Activated CD8-positive, alpha-beta memory T cell treated with anti-CD3 and anti-CD28 coated beads for 48 hours (primary cell): ENCODE results near the gene STIM1.
A peak's percentile ranks its signal among the peaks of the same experiment; 100 is the strongest.

ENCODE experiments used
- DNase-seq, 3 experiments: peaks; one replicate each; pipeline ENCODE4 v3.0.0-alpha.2; 2020; ENCODE audit warnings: low read depth in 2 of 3, low spot score in 2 of 3

Gene STIM1

DNA sequence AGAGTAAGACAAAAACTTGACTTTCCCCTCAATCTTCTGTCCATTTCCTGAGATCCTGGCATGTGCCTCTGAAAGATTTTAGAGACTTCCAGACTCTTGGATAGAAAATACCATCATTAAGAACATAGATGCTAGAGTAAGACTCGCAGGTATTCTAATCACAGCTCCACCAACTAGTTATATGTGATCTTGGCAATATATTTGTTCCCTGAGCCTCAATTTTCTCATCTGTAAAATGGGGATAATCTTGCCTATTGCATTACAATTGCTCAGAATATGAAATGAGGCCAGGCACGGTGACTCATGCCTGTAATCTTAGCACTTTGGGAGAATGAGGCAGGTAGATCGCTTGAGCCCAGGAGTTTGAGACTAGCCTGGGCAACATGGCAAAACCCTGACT, 25.4 kb upstream of the STIM1 start:
- no peak for DNase-seq

GRCh38 chr11:3830730-3831129, 24.7 kb upstream of the STIM1 start:
- DNase-seq, result no peak

GRCh38 chr11:3831378-3832239, 23.9 kb upstream of the STIM1 start:
- no peak for DNase-seq

DNA sequence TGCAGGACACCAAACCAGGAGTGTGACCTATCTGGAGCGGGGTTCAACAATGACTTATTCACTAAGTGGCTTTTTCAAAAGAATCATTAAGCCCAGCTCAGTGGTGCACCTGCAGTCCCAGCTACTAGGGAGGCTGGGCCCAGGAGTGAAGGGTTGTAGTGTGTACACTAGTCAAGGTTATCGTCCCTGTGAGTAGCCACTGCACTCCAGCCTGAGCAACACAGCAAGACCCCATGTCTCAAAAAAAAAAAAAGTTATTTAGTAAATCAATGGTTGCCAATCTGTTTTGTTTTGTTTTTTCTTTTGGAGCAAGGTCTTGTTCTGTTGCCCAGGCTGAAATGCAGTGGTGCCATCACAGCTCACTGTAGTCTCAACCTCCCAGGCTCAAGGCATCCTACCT, 22.6 kb upstream of the STIM1 start:
- DNase-seq, result no peak

GRCh38 chr11:3833449-3833848, 22.0 kb upstream of the STIM1 start:
- DNase-seq, result no peak

- DNase-seq, result no peak
Measured at GRCh38 chr11:3834349-3834663, 21.2 kb upstream of the STIM1 start.

DNA sequence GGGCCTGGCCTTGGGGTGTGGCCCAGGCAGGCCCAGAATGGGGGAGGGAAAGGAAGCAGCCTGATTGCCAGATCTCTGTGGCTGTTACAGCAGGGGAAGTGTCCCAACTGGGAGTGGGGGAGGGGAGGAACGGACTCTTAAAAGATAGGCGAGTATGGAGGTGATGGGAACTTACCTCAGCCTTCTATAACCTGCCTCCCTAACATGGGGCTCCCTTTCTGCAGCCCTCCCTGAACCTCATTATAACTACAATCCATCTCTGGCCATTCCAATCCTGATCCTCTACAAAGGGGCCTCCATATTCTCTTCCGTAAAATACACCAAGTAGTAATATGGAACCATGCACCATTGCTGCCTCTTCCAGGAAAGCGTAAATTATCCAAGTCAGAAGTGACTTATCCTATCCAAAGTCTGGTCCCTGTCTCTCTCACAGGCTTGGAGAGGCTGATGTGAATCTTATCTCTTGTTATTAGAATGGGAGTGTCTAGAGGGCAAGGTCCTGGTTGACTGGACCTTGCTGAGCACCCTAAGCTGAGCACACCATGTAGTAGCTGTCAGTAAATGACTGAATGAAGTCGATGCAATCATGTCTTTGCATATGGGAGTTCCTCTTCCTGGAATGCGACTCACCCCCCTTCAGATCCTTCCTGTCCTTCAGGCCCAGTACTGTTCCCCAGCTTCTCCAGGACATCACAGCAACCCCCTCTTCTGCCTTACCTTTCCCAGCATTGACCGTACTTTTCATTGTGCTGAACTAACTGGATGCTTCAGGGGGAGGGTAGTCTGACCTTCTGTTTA, 20.6 kb upstream of the STIM1 start:
- no peak for DNase-seq

- no peak for DNase-seq
Measured at GRCh38 chr11:3835751-3836150, 19.7 kb upstream of the STIM1 start.

GRCh38 chr11:3836903-3837302, 18.6 kb upstream of the STIM1 start:
- DNase-seq, result no peak

- DNase-seq, result no peak
Measured at GRCh38 chr11:3837793-3838192, 17.7 kb upstream of the STIM1 start.

- DNase-seq, result no peak
Measured at GRCh38 chr11:3838504-3838903, 17.0 kb upstream of the STIM1 start.

- peak in 1 of 3 experiments; percentile 47 for DNase-seq
Measured at GRCh38 chr11:3840004-3840869, 15.2 kb upstream of the STIM1 start.

DNA sequence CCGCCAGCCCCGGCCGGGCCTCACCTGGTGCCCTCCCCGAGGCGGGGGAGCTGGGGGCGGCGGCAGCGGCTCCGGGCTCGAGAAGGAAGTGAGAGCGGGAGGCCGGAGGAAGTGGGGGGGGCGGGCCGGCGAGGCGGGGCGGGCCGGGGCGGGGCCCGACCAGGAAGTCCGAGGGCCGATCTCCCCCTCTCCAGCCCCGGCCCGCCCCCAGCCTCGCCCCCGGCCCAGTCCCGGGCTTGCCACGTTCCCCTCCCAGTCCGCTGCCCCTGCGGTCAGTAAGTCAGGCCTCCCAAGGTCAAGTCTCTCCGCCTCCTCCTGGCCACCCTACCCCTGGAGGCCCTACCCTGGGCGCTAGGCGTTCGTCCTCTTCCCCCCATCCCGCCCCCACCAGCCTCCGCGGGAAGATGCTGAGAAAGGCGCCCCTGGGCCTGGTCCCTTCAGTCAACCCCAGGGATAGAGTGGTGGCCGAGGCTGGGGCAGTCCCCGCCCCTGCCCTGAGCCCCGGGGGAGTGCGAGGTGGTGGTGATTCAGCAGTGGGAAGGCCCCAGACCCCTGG, 14.5 kb upstream of the STIM1 start, which contains the start of gene RHOG:
TSS of gene RHOG (minus strand) at position 90 of the 556 bp plus-strand sequence. CDS start 12,821 bp downstream, outside the sequence.
- DNase-seq, result peak in 1 of 3 experiments; percentile 86

- peak in 2 of 3 experiments; percentile 80 to 95 for DNase-seq
Measured at GRCh38 chr11:3841426-3842350, 13.8 kb upstream of the STIM1 start.

GRCh38 chr11:3843326-3843725, 12.1 kb upstream of the STIM1 start:
- no peak for DNase-seq

DNA sequence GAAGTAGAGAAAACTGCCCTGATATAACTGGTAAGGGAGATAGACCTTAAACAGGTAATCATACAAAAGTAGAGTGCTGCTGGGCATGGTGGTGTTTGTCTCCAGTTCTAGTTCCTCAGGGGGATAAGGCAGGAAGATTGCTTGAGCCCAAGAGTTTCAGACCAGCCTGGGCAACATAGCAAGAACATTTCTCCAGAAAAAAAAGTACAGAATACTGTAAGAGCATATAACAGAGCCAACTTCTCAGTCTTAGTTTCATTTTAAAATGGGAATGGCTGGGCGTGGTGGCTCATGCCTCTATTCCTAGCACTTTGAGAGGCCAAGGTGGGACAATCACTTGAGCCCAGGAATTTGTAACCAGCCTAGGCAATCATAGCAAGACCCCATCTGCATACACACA, 10.2 kb upstream of the STIM1 start:
- DNase-seq, result no peak

- no peak for DNase-seq
Measured at GRCh38 chr11:3845670-3846069, 9.8 kb upstream of the STIM1 start.

GRCh38 chr11:3849297-3849874, 6.1 kb upstream of the STIM1 start:
- no peak for DNase-seq

DNA sequence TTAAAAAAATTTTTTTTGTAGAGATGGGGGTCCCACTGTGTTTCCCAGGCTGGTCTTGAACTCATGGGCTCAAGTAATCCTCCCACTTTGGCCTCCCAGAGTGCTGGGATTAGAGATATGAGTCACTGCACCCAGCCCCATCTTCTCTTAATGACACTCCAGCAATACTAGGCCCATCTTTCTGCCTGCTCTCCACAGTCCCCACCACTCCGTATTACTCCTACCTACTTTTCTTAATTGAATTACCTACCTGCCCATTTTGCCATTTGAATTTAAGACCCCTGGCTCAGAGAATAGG, 2.0 kb upstream of the STIM1 start:
- no peak for DNase-seq
